ENCODE data around the gene WNK2. TPM values are rescaled to one million over a fixed set of nuclear protein-coding genes. Genes with fewer than 3 reads are reported as not detected.
A peak's percentile ranks its signal among the peaks of the same experiment; 100 is the strongest.

Gene WNK2
- total RNA-seq, 1 experiment from 2014 or later = 69.4 TPM

DNA sequence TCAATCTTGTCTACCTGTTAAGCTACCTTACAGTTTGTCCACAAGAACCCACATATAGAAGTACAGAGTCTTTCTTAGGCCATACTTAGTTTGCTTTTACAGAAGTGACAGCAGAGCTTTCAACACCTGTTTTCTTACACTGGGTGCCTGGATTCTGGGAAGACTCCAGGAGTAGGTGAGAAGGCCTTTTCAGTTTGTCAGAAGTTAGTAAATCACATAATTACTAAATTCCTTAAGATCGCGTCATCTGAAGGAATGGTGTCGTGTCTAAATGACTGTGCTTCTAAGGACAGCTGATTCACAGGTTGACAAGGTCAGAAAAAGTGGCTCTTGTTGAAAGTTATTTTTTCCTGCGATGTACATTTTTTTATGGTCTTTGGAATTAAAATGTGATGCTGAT lies 170.5 kb downstream of the WNK2 start:
- Histone ChIP-seq H4K5ac (ENCODE audit: insufficient read length, low read depth, low read length) (no peak overlapping the region), H2BK15ac (ENCODE audit: low read depth, low read length) (no peak overlapping the region), H2AK5ac (ENCODE audit: insufficient read length, low read length) (no peak overlapping the region), H3K4me1 (ENCODE audit: insufficient read depth, low read length) (peaks cover 7% of the 10 kb centered on the region; the same call in 1 of the 2 replicates), H3K79me1 (ENCODE audit: insufficient read depth, low read depth, low read length, poor library complexity, severe bottlenecking) (peaks cover 6% of the 10 kb centered on the region), H3K4ac (ENCODE audit: low read depth, low read length) (no peak overlapping the region), H2BK120ac (ENCODE audit: low read depth, low read length, poor library complexity, severe bottlenecking) (no peak overlapping the region), H3K79me2 (ENCODE audit: insufficient read depth, low read length) (no peaks in the 10 kb centered on the region; the same call in 1 of the 2 replicates), H3K18ac (ENCODE audit: insufficient read length, low read depth, low read length) (no peak overlapping the region), H2BK5ac (ENCODE audit: insufficient read length, low read length) (no peak overlapping the region), H3K14ac (ENCODE audit: insufficient read depth, low read length) (no peak overlapping the region), H4K20me1 (ENCODE audit: control insufficient read depth, insufficient read depth, insufficient read length) (no peaks in the 10 kb centered on the region), H3K23ac (ENCODE audit: insufficient read length, low read depth, low read length) (no peak overlapping the region), H3K56ac (ENCODE audit: insufficient read length, low read depth, low read length) (no peak overlapping the region), H4K91ac (ENCODE audit: insufficient read length, low read depth, low read length) (no peak overlapping the region), H3K4me2 (ENCODE audit: insufficient read depth, insufficient read length, low read length) (peak overlapping the region; percentile 24), H3K27me3 (ENCODE audit: insufficient read depth, low read length) (no peaks in the 10 kb centered on the region), H4K8ac (replicated peaks; ENCODE audit: insufficient read length, low read depth, low read length) (no peak overlapping the region), H3K9me3 (ENCODE audit: control insufficient read depth, low read depth, low read length) (no peaks in the 10 kb centered on the region), H2BK20ac (ENCODE audit: low read depth, low read length, poor library complexity, severe bottlenecking) (no peak overlapping the region), H3T11ph (ENCODE audit: low read length) (no peak overlapping the region), H3K23me2 (ENCODE audit: insufficient read length, low read depth, low read length, poor library complexity, severe bottlenecking) (no peaks in the 10 kb centered on the region), H2BK12ac (ENCODE audit: insufficient read length, low read depth, low read length) (no peak overlapping the region), H2AFZ (ENCODE audit: low read length) (no peak overlapping the region), H3K27ac (ENCODE audit: insufficient read length, low read depth, low read length) (no peak overlapping the region), H3K9ac (ENCODE audit: extremely low read depth, insufficient read length, low read length) (no peak overlapping the region)
- no peak overlapping the region for H3K4me3 Mint-ChIP-seq
- peaks cover 13 to 14% of the 10 kb centered on the region in 2 experiments; a peak in 4 of 5 replicates for H3K9me3 Mint-ChIP-seq
- TF ChIP-seq, protein P1, sequence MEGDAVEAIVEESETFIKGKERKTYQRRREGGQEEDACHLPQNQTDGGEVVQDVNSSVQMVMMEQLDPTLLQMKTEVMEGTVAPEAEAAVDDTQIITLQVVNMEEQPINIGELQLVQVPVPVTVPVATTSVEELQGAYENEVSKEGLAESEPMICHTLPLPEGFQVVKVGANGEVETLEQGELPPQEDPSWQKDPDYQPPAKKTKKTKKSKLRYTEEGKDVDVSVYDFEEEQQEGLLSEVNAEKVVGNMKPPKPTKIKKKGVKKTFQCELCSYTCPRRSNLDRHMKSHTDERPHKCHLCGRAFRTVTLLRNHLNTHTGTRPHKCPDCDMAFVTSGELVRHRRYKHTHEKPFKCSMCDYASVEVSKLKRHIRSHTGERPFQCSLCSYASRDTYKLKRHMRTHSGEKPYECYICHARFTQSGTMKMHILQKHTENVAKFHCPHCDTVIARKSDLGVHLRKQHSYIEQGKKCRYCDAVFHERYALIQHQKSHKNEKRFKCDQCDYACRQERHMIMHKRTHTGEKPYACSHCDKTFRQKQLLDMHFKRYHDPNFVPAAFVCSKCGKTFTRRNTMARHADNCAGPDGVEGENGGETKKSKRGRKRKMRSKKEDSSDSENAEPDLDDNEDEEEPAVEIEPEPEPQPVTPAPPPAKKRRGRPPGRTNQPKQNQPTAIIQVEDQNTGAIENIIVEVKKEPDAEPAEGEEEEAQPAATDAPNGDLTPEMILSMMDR (conservative IDR thresholded peaks at IDR 0.05) = no peak
- H3K27ac Mint-ChIP-seq = peak overlapping the region in 1 of 3 experiments; percentile 81; a peak in 2 of 7 replicates
- no peaks in the 10 kb centered on the region for H3K27me3 Mint-ChIP-seq (ENCODE audit: low read depth)
- no CpG with 5 or more reads among the region's 4 CpGs for WGBS (ENCODE audit: extremely low coverage, insufficient read length, low lambda C conversion rate)
- peaks cover 30 to 62% of the 10 kb centered on the region in 2 experiments for H3K4me1 Mint-ChIP-seq
- DNase-seq = no peak
- peaks cover 14 to 74% (median 20%) of the 10 kb centered on the region in 3 experiments for H3K36me3 Mint-ChIP-seq (ENCODE audit: insufficient read depth in 1 of 3, low read depth in 3 of 3)

All from H9 (cell line).